Measurements from ENCODE around the gene MTCL1.
A peak's percentile ranks its signal among the peaks of the same experiment; 100 is the strongest.

The MTCL1 gene

GRCh38 chr18:8732442-8733360, 27.3 kb downstream of the MTCL1 start:
- no peak overlapping the region for H3K4me3 Mint-ChIP-seq
- no peak overlapping the region for H3K27ac Mint-ChIP-seq
- H3K27me3 Mint-ChIP-seq (ENCODE audit: low read depth), result peaks cover 3% of the 10 kb centered on the region
- H3K9me3 Mint-ChIP-seq, result no peaks in the 10 kb centered on the region
- H3K36me3 Mint-ChIP-seq (ENCODE audit: low read depth), result no peaks in the 10 kb centered on the region
- no peaks in the 10 kb centered on the region for H3K4me1 Mint-ChIP-seq (ENCODE audit: low read depth)

- Mint-ChIP-seq H3K9me3 (no peaks in the 10 kb centered on the region), H3K27ac (no peak overlapping the region), H3K27me3 (ENCODE audit: low read depth) (peaks cover 3% of the 10 kb centered on the region), H3K4me3 (no peak overlapping the region), H3K36me3 (ENCODE audit: low read depth) (no peaks in the 10 kb centered on the region), H3K4me1 (ENCODE audit: low read depth) (no peaks in the 10 kb centered on the region)
Measured at GRCh38 chr18:8734496-8734895, 29.1 kb downstream of the MTCL1 start.

GRCh38 chr18:8735274-8735673, 29.9 kb downstream of the MTCL1 start:
- peaks cover 3% of the 10 kb centered on the region for H3K27me3 Mint-ChIP-seq (ENCODE audit: low read depth)
- H3K4me3 Mint-ChIP-seq, result no peak overlapping the region
- no peak overlapping the region for H3K27ac Mint-ChIP-seq
- no peaks in the 10 kb centered on the region for H3K4me1 Mint-ChIP-seq (ENCODE audit: low read depth)
- no peaks in the 10 kb centered on the region for H3K36me3 Mint-ChIP-seq (ENCODE audit: low read depth)
- peaks cover 3% of the 10 kb centered on the region for H3K9me3 Mint-ChIP-seq

- Mint-ChIP-seq H3K9me3 (peaks cover 39% of the 10 kb centered on the region), H3K27me3 (ENCODE audit: low read depth) (peaks cover 7% of the 10 kb centered on the region), H3K4me3 (no peak overlapping the region), H3K36me3 (ENCODE audit: low read depth) (peaks cover 10% of the 10 kb centered on the region), H3K4me1 (ENCODE audit: low read depth) (peaks cover 14% of the 10 kb centered on the region), H3K27ac (no peak overlapping the region)
Measured at GRCh38 chr18:8741117-8741516, 35.8 kb downstream of the MTCL1 start.

- Mint-ChIP-seq H3K27me3 (ENCODE audit: low read depth) (peaks cover 4% of the 10 kb centered on the region), H3K27ac (no peak overlapping the region), H3K4me3 (no peak overlapping the region), H3K36me3 (ENCODE audit: low read depth) (peaks cover 10% of the 10 kb centered on the region), H3K4me1 (ENCODE audit: low read depth) (peaks cover 14% of the 10 kb centered on the region), H3K9me3 (peaks cover 39% of the 10 kb centered on the region)
Measured at GRCh38 chr18:8741532-8741931, 36.2 kb downstream of the MTCL1 start.

GRCh38 chr18:8742387-8743361, 37.3 kb downstream of the MTCL1 start:
- H3K9me3 Mint-ChIP-seq, result peaks cover 39% of the 10 kb centered on the region
- peaks cover 10% of the 10 kb centered on the region for H3K36me3 Mint-ChIP-seq (ENCODE audit: low read depth)
- H3K27ac Mint-ChIP-seq, result peak overlapping the region; percentile 36
- peaks cover 4% of the 10 kb centered on the region for H3K27me3 Mint-ChIP-seq (ENCODE audit: low read depth)
- peaks cover 14% of the 10 kb centered on the region for H3K4me1 Mint-ChIP-seq (ENCODE audit: low read depth)
- no peak overlapping the region for H3K4me3 Mint-ChIP-seq

GRCh38 chr18:8744038-8744437, 38.7 kb downstream of the MTCL1 start:
- Mint-ChIP-seq H3K36me3 (ENCODE audit: low read depth) (peaks cover 10% of the 10 kb centered on the region), H3K4me1 (ENCODE audit: low read depth) (peaks cover 14% of the 10 kb centered on the region), H3K4me3 (no peak overlapping the region), H3K27me3 (ENCODE audit: low read depth) (peaks cover 4% of the 10 kb centered on the region), H3K9me3 (peaks cover 39% of the 10 kb centered on the region), H3K27ac (no peak overlapping the region)

GRCh38 chr18:8744656-8745055, 39.3 kb downstream of the MTCL1 start:
- H3K4me1 Mint-ChIP-seq (ENCODE audit: low read depth), result peaks cover 14% of the 10 kb centered on the region
- H3K36me3 Mint-ChIP-seq (ENCODE audit: low read depth), result peaks cover 10% of the 10 kb centered on the region
- peaks cover 39% of the 10 kb centered on the region for H3K9me3 Mint-ChIP-seq
- H3K27me3 Mint-ChIP-seq (ENCODE audit: low read depth), result peaks cover 4% of the 10 kb centered on the region
- H3K4me3 Mint-ChIP-seq, result peak overlapping the region; percentile 31
- no peak overlapping the region for H3K27ac Mint-ChIP-seq

- Mint-ChIP-seq H3K9me3 (peaks cover 36% of the 10 kb centered on the region), H3K4me1 (ENCODE audit: low read depth) (peaks cover 16% of the 10 kb centered on the region), H3K27ac (no peak overlapping the region), H3K27me3 (ENCODE audit: low read depth) (peaks cover 4% of the 10 kb centered on the region), H3K4me3 (no peak overlapping the region), H3K36me3 (ENCODE audit: low read depth) (peaks cover 10% of the 10 kb centered on the region)
Measured at GRCh38 chr18:8745355-8746014, 40.1 kb downstream of the MTCL1 start.

GRCh38 chr18:8747440-8747937, 42.1 kb downstream of the MTCL1 start:
- Mint-ChIP-seq H3K36me3 (ENCODE audit: low read depth) (peaks cover 6% of the 10 kb centered on the region), H3K4me3 (no peak overlapping the region), H3K4me1 (ENCODE audit: low read depth) (peaks cover 15% of the 10 kb centered on the region), H3K27me3 (ENCODE audit: low read depth) (peaks cover 4% of the 10 kb centered on the region), H3K27ac (no peak overlapping the region), H3K9me3 (peaks cover 19% of the 10 kb centered on the region)

GRCh38 chr18:8749492-8749891, 44.1 kb downstream of the MTCL1 start:
- Mint-ChIP-seq H3K4me1 (ENCODE audit: low read depth) (peaks cover 11% of the 10 kb centered on the region), H3K27me3 (ENCODE audit: low read depth) (peaks cover 4% of the 10 kb centered on the region), H3K9me3 (peaks cover 2% of the 10 kb centered on the region), H3K27ac (no peak overlapping the region), H3K4me3 (no peak overlapping the region), H3K36me3 (ENCODE audit: low read depth) (peaks cover 1% of the 10 kb centered on the region)

- H3K36me3 Mint-ChIP-seq (ENCODE audit: low read depth), result no peaks in the 10 kb centered on the region
- no peak overlapping the region for H3K27ac Mint-ChIP-seq
- H3K9me3 Mint-ChIP-seq, result no peaks in the 10 kb centered on the region
- H3K4me1 Mint-ChIP-seq (ENCODE audit: low read depth), result peaks cover 10% of the 10 kb centered on the region
- no peak overlapping the region for H3K4me3 Mint-ChIP-seq
- H3K27me3 Mint-ChIP-seq (ENCODE audit: low read depth), result no peaks in the 10 kb centered on the region
Measured at GRCh38 chr18:8750954-8751415, 45.6 kb downstream of the MTCL1 start.

GRCh38 chr18:8751692-8752091, 46.3 kb downstream of the MTCL1 start:
- Mint-ChIP-seq H3K9me3 (no peaks in the 10 kb centered on the region), H3K27me3 (ENCODE audit: low read depth) (no peaks in the 10 kb centered on the region), H3K4me1 (ENCODE audit: low read depth) (peaks cover 10% of the 10 kb centered on the region), H3K4me3 (no peak overlapping the region), H3K27ac (no peak overlapping the region), H3K36me3 (ENCODE audit: low read depth) (no peaks in the 10 kb centered on the region)

GRCh38 chr18:8752329-8752728, 47.0 kb downstream of the MTCL1 start:
- H3K9me3 Mint-ChIP-seq, result no peaks in the 10 kb centered on the region
- no peaks in the 10 kb centered on the region for H3K27me3 Mint-ChIP-seq (ENCODE audit: low read depth)
- no peak overlapping the region for H3K4me3 Mint-ChIP-seq
- H3K36me3 Mint-ChIP-seq (ENCODE audit: low read depth), result no peaks in the 10 kb centered on the region
- peaks cover 10% of the 10 kb centered on the region for H3K4me1 Mint-ChIP-seq (ENCODE audit: low read depth)
- no peak overlapping the region for H3K27ac Mint-ChIP-seq
